ENCODE measurements around the gene TBC1D5.

TBC1D5 gene

GRCh38 chr3:17111586-17111985 is 630.8 kb downstream of the TBC1D5 start:
- TF ChIP-seq CTCF (conservative IDR thresholded peaks at IDR 0.05; ENCODE audit: low read depth, low read length): no peak
- Histone ChIP-seq H3K79me2 (ENCODE audit: insufficient read depth, low read depth) (no peaks in the 10 kb centered on the region), H3K27me3 (ENCODE audit: insufficient read depth, low read depth) (no peaks in the 10 kb centered on the region), H3K4me2 (no peak overlapping the region), H4K20me1 (ENCODE audit: insufficient read depth) (no peaks in the 10 kb centered on the region), H3K4me1 (ENCODE audit: low read depth, poor library complexity, severe bottlenecking) (no peaks in the 10 kb centered on the region), H3K4me3 (IDR thresholded peaks at IDR 0.05; ENCODE audit: insufficient read depth, low read depth, low read length) (no peak overlapping the region), H2AFZ (ENCODE audit: low read depth) (no peak overlapping the region), H3K9ac (no peak overlapping the region), H3K27ac (no peak overlapping the region), H3K36me3 (ENCODE audit: insufficient read depth) (no peaks in the 10 kb centered on the region)

- Histone ChIP-seq H3K4me2 (no peak overlapping the region), H3K36me3 (ENCODE audit: insufficient read depth) (no peaks in the 10 kb centered on the region), H3K9ac (no peak overlapping the region), H4K20me1 (ENCODE audit: insufficient read depth) (no peaks in the 10 kb centered on the region), H3K4me1 (ENCODE audit: low read depth, poor library complexity, severe bottlenecking) (no peaks in the 10 kb centered on the region), H2AFZ (ENCODE audit: low read depth) (no peak overlapping the region), H3K27ac (no peak overlapping the region), H3K4me3 (IDR thresholded peaks at IDR 0.05; ENCODE audit: insufficient read depth, low read depth, low read length) (no peak overlapping the region), H3K79me2 (ENCODE audit: insufficient read depth, low read depth) (no peaks in the 10 kb centered on the region), H3K27me3 (ENCODE audit: insufficient read depth, low read depth) (no peaks in the 10 kb centered on the region)
- TF ChIP-seq CTCF (conservative IDR thresholded peaks at IDR 0.05; ENCODE audit: low read depth, low read length): no peak
These were observed 631.6 kb downstream of the TBC1D5 start for GRCh38 chr3:17110660-17111396.
